PC-9 (cell line): ENCODE results near the gene KBTBD6.

Source experiments
- CTCF ChIP-seq: fragments of 200-600 bp; sonication (generic); conservative IDR thresholded peaks from 2 replicates; pipeline ENCODE4 v1.6.1; 2017; ENCODE audit warnings: mixed run types, antibody characterized with exemption, mild to moderate bottlenecking, moderate library complexity
- EZH2 ChIP-seq: fragments of 200-600 bp; sonication (generic); IDR thresholded peaks from 2 replicates; pipeline ENCODE4 v1.8.0; 2017; ENCODE audit warnings: antibody characterized with exemption, low read depth

GRCh38 chr13:41130356-41130755 is 2.2 kb downstream of the KBTBD6 start:
- no peak for TF ChIP-seq CTCF
- no peak for TF ChIP-seq EZH2
